B cell (primary cell): Measurements from ENCODE around the gene WNT11. TPM values are rescaled to one million over a fixed set of nuclear protein-coding genes. Genes with fewer than 3 reads are reported as not detected.

Source experiments
- ATAC-seq: fragments of 200-7000 bp; cut with Tn5 transposase; one replicate; pipeline ENCODE4 v1.10.0; 2021; ENCODE audit warnings: low read depth, mild to moderate bottlenecking, moderate number of reproducible peaks, moderate library complexity
- CTCF ChIA-PET: fragments of 350-600 bp; sonication (Branson Sonifier 250); formaldehyde crosslinking; loops from one replicate; lab custom pipeline; 2021; ENCODE audit warnings: antibody characterized with exemption, inconsistent platforms; lab: Charles Lee
- POLR2A ChIA-PET: fragments of 350-600 bp; sonication (Branson Sonifier 250); formaldehyde crosslinking; loops from one replicate; lab custom pipeline; 2021; ENCODE audit warnings: antibody characterized with exemption; lab: Charles Lee
- DNase-seq: peaks from one replicate; pipeline ENCODE4 v3.0.0; 2013
- H2AFZ ChIP-seq: 2 replicates; pipeline ENCODE4 v1.6.1; 2012; ENCODE audit warnings: mild to moderate bottlenecking, low read depth, low read length; ENCODE audit not compliant: insufficient read depth, poor library complexity, severe bottlenecking
- H3K27ac ChIP-seq, 2 donors: 1 replicate in 1 of 2; 2 replicates in 1 of 2; pipeline ENCODE4 v1.5.1; 2012 to 2013; ENCODE audit warnings: low read length in 2 of 2, mild to moderate bottlenecking in 2 of 2, moderate library complexity in 1 of 2
- H3K27me3 ChIP-seq, 4 experiments: fragments of 200-600 bp in 1 of 4; sonication (generic) in 1 of 4; replicated peaks in 1 of 4; 1 replicate in 2 of 4; 2 replicates in 2 of 4; pipeline versions ENCODE4 v1.6.1 to v1.7.0; 2013 to 2016; ENCODE audit warnings: low read length in 3 of 4, mild to moderate bottlenecking in 2 of 4, mixed read lengths in 1 of 4, moderate library complexity in 1 of 4; ENCODE audit not compliant: insufficient read depth in 4 of 4, control insufficient read depth in 3 of 4; ENCODE audit errors: control extremely low read depth in 1 of 4
- H3K36me3 ChIP-seq, 2 experiments: replicated peaks in 1 of 2; 1 replicate in 1 of 2; 2 replicates in 1 of 2; pipeline versions ENCODE4 v1.6.1 to v1.7.1; 2013; ENCODE audit warnings: low read length in 1 of 2; ENCODE audit not compliant: insufficient read depth in 2 of 2, control insufficient read depth in 1 of 2; ENCODE audit errors: control extremely low read depth in 1 of 2, extremely low read depth in 1 of 2
- H3K4me1 ChIP-seq, 2 donors: fragments of 200-600 bp in 1 of 2; sonication (generic) in 1 of 2; 1 replicate in 1 of 2; 2 replicates in 1 of 2; pipeline versions ENCODE4 v1.5.1 to v1.6.1; 2013 to 2017; ENCODE audit warnings: low read length in 2 of 2; ENCODE audit not compliant: control insufficient read depth in 2 of 2, insufficient read depth in 2 of 2
- H3K4me2 ChIP-seq: replicated peaks from 2 replicates; pipeline ENCODE3; 2012; ENCODE audit warnings: mild to moderate bottlenecking, low read depth, low read length; ENCODE audit not compliant: poor library complexity, severe bottlenecking
- H3K4me3 ChIP-seq, 5 experiments: fragments of 200-600 bp in 1 of 5; sonication (generic) in 1 of 5; 1 replicate in 3 of 5; 2 replicates in 2 of 5; pipeline versions ENCODE4 v1.5.1 to v1.7.0; 2011 to 2016; ENCODE audit warnings: low read length in 4 of 5, mild to moderate bottlenecking in 4 of 5, low read depth in 2 of 5, control low read depth in 1 of 5, moderate library complexity in 1 of 5; ENCODE audit not compliant: insufficient read depth in 1 of 5; ENCODE audit errors: control extremely low read depth in 1 of 5, extremely low read depth in 1 of 5
- H3K79me2 ChIP-seq: fragments of 200-600 bp; sonication (generic); one replicate; pipeline ENCODE4 v1.6.0; 2016; ENCODE audit warnings: low read length; ENCODE audit not compliant: control insufficient read depth, insufficient read depth
- H3K9ac ChIP-seq: fragments of 200-600 bp; sonication (generic); 2 replicates; pipeline ENCODE4 v1.6.1; 2017; ENCODE audit warnings: mild to moderate bottlenecking, low read length, moderate library complexity
- H3K9me3 ChIP-seq, 3 donors: one replicate each; pipeline versions ENCODE4 v1.6.1 to v1.7.1; 2013; ENCODE audit warnings: low read length in 2 of 3; ENCODE audit not compliant: control insufficient read depth in 2 of 3, insufficient read depth in 1 of 3; ENCODE audit errors: control extremely low read depth in 1 of 3
- H4K20me1 ChIP-seq: 2 replicates; pipeline ENCODE4 v1.6.0; 2012; ENCODE audit warnings: mild to moderate bottlenecking, low read length; ENCODE audit not compliant: insufficient read depth, control insufficient read depth, poor library complexity, severe bottlenecking
- H3K27ac Mint-ChIP-seq: one replicate; pipeline ENCODE4 v1.8.0; 2021; ENCODE audit warnings: mixed read lengths
- H3K27me3 Mint-ChIP-seq: one replicate; pipeline ENCODE4 v1.8.0; 2021; ENCODE audit warnings: mixed read lengths
- H3K4me1 Mint-ChIP-seq: one replicate; pipeline ENCODE4 v1.8.0; 2021; ENCODE audit warnings: mixed read lengths
- H3K4me3 Mint-ChIP-seq: one replicate; pipeline ENCODE4 v1.8.0; 2021; ENCODE audit warnings: mixed read lengths
- H3K9me3 Mint-ChIP-seq: one replicate; pipeline ENCODE4 v1.8.0; 2022; ENCODE audit warnings: mixed read lengths; ENCODE audit not compliant: insufficient read depth
- CTCF ChIP-seq: fragments of 200-600 bp; IDR thresholded peaks from one replicate; pipeline ENCODE4 v1.8.0; 2022; ENCODE audit warnings: antibody characterized with exemption, mild to moderate bottlenecking
- EZH2 ChIP-seq: IDR thresholded peaks from 2 replicates; pipeline ENCODE4 v1.6.1; 2012; ENCODE audit warnings: borderline replicate concordance, low read depth, mild to moderate bottlenecking, moderate library complexity, low read length; ENCODE audit not compliant: insufficient read depth, poor library complexity, severe bottlenecking
- WGBS: methylation state at CpG from one replicate; pipeline ENCODE4 v1.1.5; 2013; ENCODE audit warnings: missing lambda C conversion rate; ENCODE audit not compliant: insufficient coverage; 5-methylcytosine and 5-hydroxymethylcytosine counted together
- intact Hi-C: fragments of 100-400 bp; cut with micrococcal nuclease; formaldehyde crosslinking; loops from one replicate; pipeline ENCODE4 v1.10.0; 2022
- polyA plus RNA-seq: library from polyadenylated mRNA; depleted of rRNA; stranded (reverse); fragments of >200 nt; gene quantifications from 2 replicates; pipeline ENCODE4 v1.2.3, GENCODE V29; 2012
- total RNA-seq, 2 donors: library from RNA; stranded (reverse); fragments of 120-200 nt in 1 of 2; gene quantifications; 1 replicate in 1 of 2; 2 replicates in 1 of 2; pipeline versions ENCODE4 v1.2.3 to v1.2.4, GENCODE V29; 2013 to 2022

WNT11 gene
- total and polyA plus RNA-seq, 2 donors (not counting 1 experiment from before 2014, with no cell fraction given) = 0.39 TPM; not detected in 1

GRCh38 chr11:76208438-76209374, 2.4 kb upstream of the WNT11 start:
- H4K20me1 ChIP-seq = peaks cover 19% of the 10 kb centered on the region
- peaks cover 0 to 72% (median 46%) of the 10 kb centered on the region in 4 experiments for H3K27me3 ChIP-seq
- ATAC-seq (peak; percentile 55), DNase-seq (peak; percentile 84)
- no peaks in the 10 kb centered on the region for H3K36me3 ChIP-seq
- H3K4me2 ChIP-seq = peak overlapping the region; percentile 99
- intact Hi-C loops = loop anchor here (5.0 kb wide), 2 partner anchors 304 to 464 kb away; partner anchors contain the start of gene LRRC32
- H3K4me3 ChIP-seq = peak overlapping the region; percentile 36 to 82 (median 65)
- no peak overlapping the region for H3K27ac Mint-ChIP-seq
- H3K4me1 Mint-ChIP-seq = peaks cover 24% of the 10 kb centered on the region
- peak overlapping the region; percentile 73 for H2AFZ ChIP-seq
- peak overlapping the region; percentile 92 for H3K4me3 Mint-ChIP-seq
- H3K27ac ChIP-seq = no peak overlapping the region
- peak overlapping the region; percentile 71 for H3K9ac ChIP-seq
- peaks cover 47 to 60% of the 10 kb centered on the region in 2 donors for H3K4me1 ChIP-seq
- peaks cover 0 to 23% (median 0%) of the 10 kb centered on the region in 3 donors for H3K9me3 ChIP-seq
- peaks cover 49% of the 10 kb centered on the region for H3K27me3 Mint-ChIP-seq
- H3K79me2 ChIP-seq = no peaks in the 10 kb centered on the region
- POLR2A ChIA-PET = interaction anchor here (0.6 to 1.0 kb wide), 4 partner anchors 26 to 376 kb away, joined by 3 to 5 read pairs (median 3); no protein-coding TSS in a partner anchor
- under 1% methylated on average over 74 of the region's 79 CpGs for WGBS
- no peaks in the 10 kb centered on the region for H3K9me3 Mint-ChIP-seq
- CTCF ChIA-PET = interaction anchor here (0.5 to 5.2 kb wide), 35 partner anchors 10 to 484 kb away, joined by 3 to 144 read pairs (median 4); no protein-coding TSS in a partner anchor
- peak; percentile 93 for TF ChIP-seq CTCF
- TF ChIP-seq EZH2 = no peak
